ENCODE data around the gene IP6K3.

IP6K3 gene

GRCh38 chr6:33723371-33724085 is 23.2 kb downstream of the IP6K3 start:
- no peak for DNase-seq (ENCODE audit: low spot score)

DNA sequence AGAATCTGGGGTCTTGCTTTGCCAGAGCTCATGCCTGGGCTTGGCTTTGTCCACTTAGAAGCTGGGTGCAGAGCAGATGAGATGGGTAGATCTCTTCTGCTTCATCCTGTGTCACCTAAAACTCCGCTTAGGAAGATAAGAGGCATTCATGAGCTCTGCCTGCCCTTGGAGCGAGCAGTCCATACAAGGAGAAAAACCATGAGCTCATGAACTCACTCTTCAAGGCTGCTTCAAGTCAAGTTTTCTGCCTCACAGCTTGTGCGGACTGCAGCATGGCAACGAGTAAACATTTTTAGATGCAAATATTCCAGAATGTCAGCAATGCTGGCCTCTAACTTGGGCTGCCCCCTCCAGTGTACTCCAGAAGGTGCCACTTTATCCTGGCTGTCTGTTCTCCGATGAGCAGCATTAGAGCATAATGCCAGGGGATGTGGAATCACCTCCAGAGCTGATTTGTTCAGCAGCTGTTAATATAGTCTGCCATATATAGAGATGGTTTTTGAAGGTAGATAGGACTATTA is 24.5 kb downstream of the IP6K3 start:
- DNase-seq (ENCODE audit: low spot score) = no peak

DNA sequence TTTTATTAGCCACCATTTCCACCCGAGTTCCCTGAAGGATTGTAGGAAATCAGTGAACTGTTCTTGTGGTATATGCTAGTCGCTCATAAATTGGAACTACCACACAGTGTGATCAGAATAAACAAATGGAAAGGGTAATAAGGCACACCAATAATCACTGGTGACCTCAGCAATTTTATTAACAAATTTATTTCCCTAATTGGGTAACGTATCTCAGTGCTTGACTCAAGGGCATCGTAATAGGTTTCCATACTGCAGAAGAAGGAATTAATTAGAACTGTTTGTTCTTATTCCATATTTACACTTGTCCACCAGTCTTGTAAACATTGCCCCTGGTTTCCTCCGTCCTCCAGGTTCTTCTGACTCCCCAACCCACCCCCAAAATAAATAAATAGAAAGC is 25.2 kb downstream of the IP6K3 start:
- no peak for DNase-seq (ENCODE audit: low spot score)

- DNase-seq (ENCODE audit: low spot score) = no peak
Observed at GRCh38 chr6:33720998-33721397, 25.7 kb downstream of the IP6K3 start.

DNA sequence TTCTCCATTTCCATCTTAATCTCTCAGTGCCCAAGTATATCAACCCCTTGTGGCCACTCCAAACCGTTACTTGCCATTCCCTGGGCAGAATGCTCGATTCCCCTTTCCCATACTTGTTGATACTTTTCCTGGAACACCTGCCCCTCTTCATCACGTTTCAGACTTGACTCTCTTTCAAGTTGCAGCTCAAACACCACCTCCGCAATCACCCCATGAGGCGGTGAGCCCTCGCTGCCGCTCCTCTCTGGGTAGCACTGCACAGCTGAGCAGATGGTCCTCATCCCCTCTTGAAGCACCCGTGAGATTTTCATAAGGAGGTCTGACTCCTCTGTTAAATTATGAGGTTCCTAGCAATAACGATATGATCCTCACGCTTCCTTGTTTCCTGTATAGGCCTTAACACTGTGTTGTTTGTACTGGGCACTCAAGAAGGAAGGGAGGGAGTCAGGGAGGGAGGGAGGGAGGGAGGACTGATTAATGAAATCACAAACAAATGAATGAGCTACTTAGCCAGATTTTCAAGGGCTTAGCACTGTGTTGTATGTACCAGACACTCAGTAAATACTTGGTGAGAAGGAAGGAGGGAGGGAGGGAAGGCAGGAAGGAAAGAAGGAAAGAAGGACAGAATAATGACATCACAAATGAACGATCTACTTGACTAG is 27.2 kb downstream of the IP6K3 start:
- no peak for DNase-seq (ENCODE audit: low spot score)

- no peak for DNase-seq (ENCODE audit: low spot score)
Observed at GRCh38 chr6:33718713-33719112, 28.0 kb downstream of the IP6K3 start.

GRCh38 chr6:33717934-33718455 is 28.7 kb downstream of the IP6K3 start:
- DNase-seq (ENCODE audit: low spot score) = no peak

- no peak for DNase-seq (ENCODE audit: low spot score)
Observed at GRCh38 chr6:33716890-33717632, 29.6 kb downstream of the IP6K3 start.

- DNase-seq (ENCODE audit: low spot score) = no peak
Observed at GRCh38 chr6:33716379-33716778, 30.3 kb downstream of the IP6K3 start.

DNA sequence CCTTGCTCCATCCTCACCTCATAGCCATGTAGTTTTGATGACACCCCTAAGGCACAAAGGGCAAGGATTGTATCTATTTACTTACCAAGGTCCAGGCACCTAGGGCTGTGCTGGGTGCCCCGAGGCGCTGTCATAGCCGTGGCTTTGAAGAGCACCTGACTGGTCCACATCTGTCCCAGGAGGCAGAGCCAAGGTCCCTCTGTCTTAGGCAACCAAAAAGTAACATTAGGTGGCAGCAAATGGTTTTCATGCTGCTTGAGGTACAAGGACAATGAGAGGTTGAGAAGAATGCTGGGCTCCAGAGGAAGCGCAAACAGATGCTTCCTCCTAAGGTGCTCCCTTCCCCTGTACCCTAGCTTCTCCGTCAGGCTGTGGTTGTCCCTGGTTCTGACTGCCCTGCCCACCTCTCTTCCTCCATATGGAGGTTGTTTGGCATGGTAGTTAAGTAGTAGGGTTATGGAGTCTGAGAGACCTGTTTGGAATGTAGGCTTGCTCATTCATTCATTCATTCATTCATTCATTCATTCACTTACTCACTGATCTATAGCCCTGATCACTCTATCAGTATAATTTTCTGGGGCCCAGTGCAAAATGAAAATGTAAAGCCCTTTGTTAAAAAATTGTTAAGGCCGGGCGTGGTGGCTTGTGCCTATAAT is 32.2 kb downstream of the IP6K3 start:
- no peak for DNase-seq (ENCODE audit: low spot score)

- DNase-seq (ENCODE audit: low spot score) = no peak
Observed at GRCh38 chr6:33713786-33714185, 32.9 kb downstream of the IP6K3 start.

DNA sequence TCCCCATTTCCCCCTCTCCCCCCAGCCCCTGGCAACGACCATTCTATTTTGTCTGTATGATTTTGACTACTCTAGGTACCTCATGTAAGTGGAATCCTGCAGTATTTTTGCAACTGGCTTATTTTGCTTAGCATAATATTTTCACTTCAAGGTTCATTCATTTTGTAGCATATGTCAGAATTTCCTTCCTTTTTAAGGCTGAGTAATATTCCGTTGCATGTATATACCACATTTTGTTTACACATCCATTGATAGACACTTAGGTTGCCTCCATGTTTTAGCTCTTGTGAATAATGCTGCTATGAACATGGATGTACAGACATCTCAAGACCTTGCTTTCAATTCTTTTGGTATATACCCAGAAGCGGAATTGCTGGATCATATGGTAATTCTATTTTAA is 33.8 kb downstream of the IP6K3 start:
- no peak for DNase-seq (ENCODE audit: low spot score)

GRCh38 chr6:33711140-33712129 is 35.3 kb downstream of the IP6K3 start, which contains the start of gene UQCC2:
UQCC2 (minus strand) TSS chr6:33711700; CDS start chr6:33711686, 14 bp downstream.
- peak; percentile 98 for DNase-seq (ENCODE audit: low spot score)

DNA sequence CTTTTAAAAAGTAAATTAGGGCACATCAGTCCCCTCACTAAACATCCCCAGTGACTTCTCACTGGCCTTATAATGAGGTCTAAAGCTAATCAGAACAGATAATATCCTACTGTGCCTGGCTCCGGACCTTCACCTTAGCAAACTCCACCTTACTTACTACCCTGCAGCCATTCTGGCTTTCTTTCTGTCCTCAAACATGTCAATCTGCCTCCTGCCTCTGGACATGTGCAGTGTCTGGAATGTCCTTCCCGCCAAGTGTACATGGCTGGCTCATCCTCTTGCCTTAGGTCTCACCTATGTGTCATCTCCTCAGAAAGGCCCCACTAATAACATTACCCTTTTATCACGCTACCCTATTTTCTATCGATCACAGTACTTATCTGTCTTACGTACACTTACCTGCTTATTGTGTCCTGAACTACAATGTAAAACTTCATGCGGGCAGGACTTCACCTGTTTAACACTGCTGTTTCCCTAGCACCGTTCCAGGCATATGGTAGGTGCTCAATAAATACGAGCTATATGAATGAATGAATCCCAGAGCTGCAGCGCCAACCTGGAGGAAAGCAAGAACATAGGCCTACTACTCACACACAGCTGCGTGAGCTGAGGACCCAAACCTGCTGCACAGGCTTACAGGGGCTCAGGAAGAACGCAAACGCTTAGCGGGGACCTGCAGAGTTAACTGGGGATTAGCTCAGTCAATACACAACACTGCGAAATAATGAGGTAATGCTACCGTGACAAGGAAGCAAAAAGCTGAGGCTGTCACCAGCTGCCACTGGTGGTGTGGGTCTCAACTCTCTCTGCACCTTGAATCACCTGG is 36.2 kb downstream of the IP6K3 start:
- no peak for DNase-seq (ENCODE audit: low spot score)

DNA sequence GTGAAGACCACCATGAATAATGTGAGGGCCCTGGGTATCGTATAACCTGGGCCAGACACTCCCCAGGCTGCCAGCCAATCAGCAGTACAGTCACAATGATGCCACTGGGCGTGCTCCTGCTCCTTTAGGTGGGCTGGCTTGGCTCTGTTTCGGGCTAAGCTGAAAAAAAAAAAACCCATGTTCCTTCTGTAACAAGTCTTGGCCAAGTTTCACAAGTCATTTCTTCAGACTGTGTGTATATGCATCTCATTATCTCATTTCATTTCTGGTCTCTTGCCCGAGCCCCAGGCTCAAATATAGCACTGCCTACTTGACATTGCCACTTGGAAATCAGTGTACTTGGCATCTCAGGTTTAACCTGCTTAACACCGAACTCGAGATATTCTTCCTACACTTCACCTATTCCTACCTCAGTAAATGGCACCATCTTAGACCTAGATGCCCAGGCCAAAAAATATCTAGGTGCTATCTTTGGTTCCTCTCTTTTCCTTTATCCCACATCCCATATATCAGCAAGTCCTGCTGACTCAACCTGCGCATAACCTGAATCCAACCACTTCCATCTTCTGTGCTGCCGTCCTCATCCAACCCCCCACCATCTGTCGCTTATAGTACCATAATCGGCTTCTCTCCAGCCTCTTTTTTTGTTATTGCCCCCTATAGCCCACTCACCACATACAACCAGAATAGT is 37.0 kb downstream of the IP6K3 start:
- DNase-seq (ENCODE audit: low spot score) = no peak

DNA sequence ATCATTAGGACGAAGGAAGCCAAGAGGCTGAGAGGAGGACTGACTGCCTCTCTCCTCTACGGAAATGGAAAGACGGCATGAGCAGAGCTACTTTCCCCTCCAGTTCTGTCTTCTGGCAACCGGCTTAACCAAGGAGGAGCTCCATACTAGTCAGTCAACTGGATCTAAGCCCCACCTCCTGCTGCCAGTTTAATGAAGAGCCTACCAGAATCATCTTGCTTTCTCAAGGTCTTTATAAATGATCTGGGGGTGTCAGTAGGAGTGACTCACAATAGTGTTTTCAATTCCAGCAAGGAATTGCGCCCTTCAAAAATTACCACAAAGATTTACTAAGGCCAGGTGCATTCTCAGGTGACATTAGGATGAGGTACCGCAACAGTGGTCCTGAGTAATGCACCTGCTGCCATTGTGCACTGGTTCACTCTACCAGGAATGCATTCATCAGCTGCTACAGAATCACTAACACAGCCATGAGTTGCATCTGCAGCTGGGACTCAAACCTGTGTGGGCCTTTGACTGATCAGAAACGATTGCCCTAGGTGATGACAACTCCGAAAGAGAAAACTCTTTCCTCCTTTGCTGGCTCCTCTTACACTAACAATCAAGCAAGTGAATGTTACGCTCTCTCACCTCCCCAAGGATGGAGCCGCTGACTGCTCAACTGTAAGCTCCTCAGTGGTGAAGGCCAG is 38.0 kb downstream of the IP6K3 start:
- DNase-seq (ENCODE audit: low spot score) = no peak

- DNase-seq (ENCODE audit: low spot score) = no peak
Observed at GRCh38 chr6:33707771-33708170, 38.9 kb downstream of the IP6K3 start.

DNA sequence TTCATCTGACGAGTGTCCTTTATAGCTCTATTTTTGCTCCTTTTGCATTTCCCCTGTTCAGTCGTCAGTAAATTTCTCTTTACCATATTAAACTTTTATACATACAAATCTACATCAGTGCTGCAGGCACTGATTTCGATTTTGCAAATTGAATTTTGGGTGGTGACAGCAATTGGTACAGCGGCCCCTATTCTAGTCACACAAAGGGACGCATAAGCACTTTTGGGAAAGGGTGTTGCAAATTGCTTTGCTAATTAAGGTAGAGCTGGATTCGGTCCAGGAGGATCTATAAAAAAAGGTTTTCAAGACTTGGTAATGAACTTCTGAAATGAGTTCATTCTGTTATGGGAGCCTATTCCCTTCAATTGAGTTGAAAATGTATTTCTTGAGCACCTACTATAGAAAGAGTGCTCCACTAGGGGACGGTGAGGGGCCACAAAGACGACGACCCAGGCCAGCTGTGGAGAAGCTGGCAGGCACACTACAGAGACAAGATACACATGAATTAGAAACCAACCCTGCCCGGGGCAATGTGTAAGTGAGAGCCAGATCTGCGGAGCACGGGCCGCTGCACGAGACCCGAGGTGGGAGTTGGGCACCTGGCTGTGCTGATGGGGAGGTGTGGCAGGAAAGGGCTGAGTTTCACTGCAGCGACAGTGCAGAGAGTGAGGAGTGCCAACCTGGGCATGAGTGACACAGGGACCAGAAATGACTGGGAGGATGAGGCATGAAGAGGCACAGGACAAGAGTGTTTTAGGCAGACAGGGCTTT is 40.6 kb downstream of the IP6K3 start:
- DNase-seq (ENCODE audit: low spot score) = no peak

Measured in CD4-positive, alpha-beta T cell treated with Interleukin-6 at 100 ng/mL for 8 hours (primary cell).